ENCODE data around the gene NCS1. TPM values are rescaled to one million over a fixed set of nuclear protein-coding genes. Genes with fewer than 3 reads are reported as not detected.

Gene NCS1
- total RNA-seq, 1 experiment from 2014 or later, result 68.7 TPM

GRCh38 chr9:130262771-130263170 lies 90.6 kb downstream of the NCS1 start:
- intact Hi-C loops (cut with micrococcal nuclease), result no loop called here

More at GRCh38 chr9:130262771-130263170, 90.6 kb downstream of the NCS1 start:
- peaks cover 4 to 9% of the 10 kb centered on the region in 2 experiments; a peak in 3 of 4 replicates for H3K4me1 ChIP-seq (ENCODE audit: control insufficient read depth in 1 of 2, insufficient read depth in 2 of 2, low read length in 2 of 2)
- no TSS peak for BruUV-seq (replicated peaks)
- no peak overlapping the region for H3K9ac ChIP-seq (ENCODE audit: low read length)
- no peak for TF ChIP-seq EZH2 (IDR thresholded peaks at IDR 0.05)
- no peak for TF ChIP-seq RAD21 (IDR thresholded peaks at IDR 0.05; ENCODE audit: low read depth)
- no peak for TF ChIP-seq SP1 (IDR thresholded peaks at IDR 0.05; ENCODE audit: low read depth)
- TF ChIP-seq, protein P1, sequence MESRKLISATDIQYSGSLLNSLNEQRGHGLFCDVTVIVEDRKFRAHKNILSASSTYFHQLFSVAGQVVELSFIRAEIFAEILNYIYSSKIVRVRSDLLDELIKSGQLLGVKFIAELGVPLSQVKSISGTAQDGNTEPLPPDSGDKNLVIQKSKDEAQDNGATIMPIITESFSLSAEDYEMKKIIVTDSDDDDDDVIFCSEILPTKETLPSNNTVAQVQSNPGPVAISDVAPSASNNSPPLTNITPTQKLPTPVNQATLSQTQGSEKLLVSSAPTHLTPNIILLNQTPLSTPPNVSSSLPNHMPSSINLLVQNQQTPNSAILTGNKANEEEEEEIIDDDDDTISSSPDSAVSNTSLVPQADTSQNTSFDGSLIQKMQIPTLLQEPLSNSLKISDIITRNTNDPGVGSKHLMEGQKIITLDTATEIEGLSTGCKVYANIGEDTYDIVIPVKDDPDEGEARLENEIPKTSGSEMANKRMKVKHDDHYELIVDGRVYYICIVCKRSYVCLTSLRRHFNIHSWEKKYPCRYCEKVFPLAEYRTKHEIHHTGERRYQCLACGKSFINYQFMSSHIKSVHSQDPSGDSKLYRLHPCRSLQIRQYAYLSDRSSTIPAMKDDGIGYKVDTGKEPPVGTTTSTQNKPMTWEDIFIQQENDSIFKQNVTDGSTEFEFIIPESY (IDR thresholded peaks at IDR 0.05; ENCODE audit: extremely low read depth, insufficient replicate concordance, low read length), result no peak
- no peak for TF ChIP-seq EGR1 (IDR thresholded peaks at IDR 0.05; ENCODE audit: low read depth)
- no peak for TF ChIP-seq CTCF (IDR thresholded peaks at IDR 0.05 in 2 of 3, conservative IDR thresholded peaks at IDR 0.05 in 1 of 3; ENCODE audit: borderline replicate concordance in 1 of 3, insufficient read depth in 1 of 3, low read depth in 2 of 3, low read length in 2 of 3)
- no peak for TF ChIP-seq SRF (IDR thresholded peaks at IDR 0.05; ENCODE audit: low read depth)
- TF ChIP-seq POLR2AphosphoS5 (IDR thresholded peaks at IDR 0.05; ENCODE audit: low read depth, low read length), result no peak
- TF ChIP-seq YY1 (IDR thresholded peaks at IDR 0.05; ENCODE audit: extremely low read depth, insufficient replicate concordance, low read depth, low read length), result no peak
- no peak for TF ChIP-seq EZH2phosphoT487 (IDR thresholded peaks at IDR 0.05; ENCODE audit: borderline replicate concordance)
- TF ChIP-seq, protein P2, sequence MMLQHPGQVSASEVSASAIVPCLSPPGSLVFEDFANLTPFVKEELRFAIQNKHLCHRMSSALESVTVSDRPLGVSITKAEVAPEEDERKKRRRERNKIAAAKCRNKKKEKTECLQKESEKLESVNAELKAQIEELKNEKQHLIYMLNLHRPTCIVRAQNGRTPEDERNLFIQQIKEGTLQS (IDR thresholded peaks at IDR 0.05), result no peak
- TF ChIP-seq, protein P3, sequence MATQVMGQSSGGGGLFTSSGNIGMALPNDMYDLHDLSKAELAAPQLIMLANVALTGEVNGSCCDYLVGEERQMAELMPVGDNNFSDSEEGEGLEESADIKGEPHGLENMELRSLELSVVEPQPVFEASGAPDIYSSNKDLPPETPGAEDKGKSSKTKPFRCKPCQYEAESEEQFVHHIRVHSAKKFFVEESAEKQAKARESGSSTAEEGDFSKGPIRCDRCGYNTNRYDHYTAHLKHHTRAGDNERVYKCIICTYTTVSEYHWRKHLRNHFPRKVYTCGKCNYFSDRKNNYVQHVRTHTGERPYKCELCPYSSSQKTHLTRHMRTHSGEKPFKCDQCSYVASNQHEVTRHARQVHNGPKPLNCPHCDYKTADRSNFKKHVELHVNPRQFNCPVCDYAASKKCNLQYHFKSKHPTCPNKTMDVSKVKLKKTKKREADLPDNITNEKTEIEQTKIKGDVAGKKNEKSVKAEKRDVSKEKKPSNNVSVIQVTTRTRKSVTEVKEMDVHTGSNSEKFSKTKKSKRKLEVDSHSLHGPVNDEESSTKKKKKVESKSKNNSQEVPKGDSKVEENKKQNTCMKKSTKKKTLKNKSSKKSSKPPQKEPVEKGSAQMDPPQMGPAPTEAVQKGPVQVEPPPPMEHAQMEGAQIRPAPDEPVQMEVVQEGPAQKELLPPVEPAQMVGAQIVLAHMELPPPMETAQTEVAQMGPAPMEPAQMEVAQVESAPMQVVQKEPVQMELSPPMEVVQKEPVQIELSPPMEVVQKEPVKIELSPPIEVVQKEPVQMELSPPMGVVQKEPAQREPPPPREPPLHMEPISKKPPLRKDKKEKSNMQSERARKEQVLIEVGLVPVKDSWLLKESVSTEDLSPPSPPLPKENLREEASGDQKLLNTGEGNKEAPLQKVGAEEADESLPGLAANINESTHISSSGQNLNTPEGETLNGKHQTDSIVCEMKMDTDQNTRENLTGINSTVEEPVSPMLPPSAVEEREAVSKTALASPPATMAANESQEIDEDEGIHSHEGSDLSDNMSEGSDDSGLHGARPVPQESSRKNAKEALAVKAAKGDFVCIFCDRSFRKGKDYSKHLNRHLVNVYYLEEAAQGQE (IDR thresholded peaks at IDR 0.05; ENCODE audit: low read depth), result no peak
- TF ChIP-seq FOSL1 (IDR thresholded peaks at IDR 0.05; ENCODE audit: low read depth), result no peak
- TF ChIP-seq ELF1 (IDR thresholded peaks at IDR 0.05; ENCODE audit: borderline replicate concordance, low read depth), result no peak
- no peak overlapping the region for H3K27ac ChIP-seq (ENCODE audit: low read depth, low read length)
- ChIA-PET RAD21 (ENCODE audit: low non-redundant PET in 1 of 2, low total read pairs in 2 of 2, uncharacterized antibody in 2 of 2, unreplicated experiment in 2 of 2) (no interaction called here), CTCF (no interaction called here), POLR2A (no interaction called here)
- H3K9me3 ChIP-seq (ENCODE audit: control insufficient read depth in 1 of 2, insufficient read depth in 1 of 2, low read depth in 1 of 2, low read length in 2 of 2), result no peaks in the 10 kb centered on the region
- H3K4me3 ChIP-seq (replicated peaks in 1 of 2; ENCODE audit: low read depth in 1 of 2, low read length in 2 of 2), result no peak overlapping the region
- no peak for DNase-seq (ENCODE audit: low read depth, low spot score)
- no peak overlapping the region for H2AFZ ChIP-seq (ENCODE audit: low read depth, low read length, poor library complexity, severe bottlenecking)
- peaks cover 14% of the 10 kb centered on the region; the same call in 1 of the 2 replicates for H3K27me3 ChIP-seq (ENCODE audit: insufficient read depth, low read length)
- no peaks in the 10 kb centered on the region for H4K20me1 ChIP-seq (ENCODE audit: insufficient read depth)
- H3K79me2 ChIP-seq (ENCODE audit: insufficient read depth, low read length), result no peaks in the 10 kb centered on the region
- H3K36me3 ChIP-seq (ENCODE audit: control insufficient read depth in 1 of 2, insufficient read depth in 2 of 2, low read length in 2 of 2), result no peaks in the 10 kb centered on the region
- no peak overlapping the region for H3K4me2 ChIP-seq (ENCODE audit: low read length)
- H3K9me2 ChIP-seq (ENCODE audit: insufficient read depth), result no peaks in the 10 kb centered on the region
- no peak for ATAC-seq
